ENCODE measurements around the gene TEX52.

Gene TEX52

GRCh38 chr12:2857021-2857431 is at the start of gene TEX52:
Gene TEX52, minus strand, starts transcription at chr12:2857039. Its CDS starts 13 bp downstream, at chr12:2857026.
- peak in 1 of 2 donors; percentile 7 for ATAC-seq (replicated peaks)
- Mint-ChIP-seq H3K27ac (no peak within 1 kb of the TSS), H3K27me3 (no peaks in the 10 kb centered on the region), H3K4me1 (peaks cover 0 to 2% of the 10 kb centered on the region in 2 donors), H3K36me3 (peaks cover 19 to 34% of the 10 kb centered on the region in 2 donors), H3K9me3 (no peaks in the 10 kb centered on the region), H3K4me3 (no peak within 1 kb of the TSS)
- no peak for DNase-seq

DNA sequence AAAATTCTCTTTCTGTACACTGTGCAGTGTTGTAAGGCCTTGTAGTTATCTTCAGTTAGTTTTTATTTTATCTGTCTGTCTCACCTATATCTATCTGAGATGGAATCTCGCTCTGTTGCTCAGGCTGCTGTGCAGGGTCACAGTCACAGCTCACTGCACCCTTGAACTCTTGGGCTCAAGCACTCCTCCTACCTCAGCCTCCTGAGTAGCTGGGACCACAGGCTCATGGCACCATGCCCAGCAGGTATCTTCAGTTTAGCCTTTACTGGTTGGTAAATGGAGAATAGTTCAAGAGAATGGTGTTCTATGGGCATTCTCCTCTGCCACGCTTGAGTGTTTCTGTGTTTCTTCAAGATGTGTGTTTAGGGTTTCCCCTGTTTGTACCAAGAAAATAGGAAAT is 47.4 kb upstream of the TEX52 start:
- Mint-ChIP-seq H3K36me3 (no peaks in the 10 kb centered on the region), H3K9me3 (no peaks in the 10 kb centered on the region), H3K4me3 (no peak overlapping the region), H3K27me3 (no peaks in the 10 kb centered on the region), H3K27ac (no peak overlapping the region), H3K4me1 (peaks cover 3 to 6% of the 10 kb centered on the region in 2 donors)
- no peak for DNase-seq
- ATAC-seq (replicated peaks), result no peak

GRCh38 chr12:2902272-2902880 is 45.5 kb upstream of the TEX52 start:
- no peaks in the 10 kb centered on the region for H3K27me3 Mint-ChIP-seq

DNA sequence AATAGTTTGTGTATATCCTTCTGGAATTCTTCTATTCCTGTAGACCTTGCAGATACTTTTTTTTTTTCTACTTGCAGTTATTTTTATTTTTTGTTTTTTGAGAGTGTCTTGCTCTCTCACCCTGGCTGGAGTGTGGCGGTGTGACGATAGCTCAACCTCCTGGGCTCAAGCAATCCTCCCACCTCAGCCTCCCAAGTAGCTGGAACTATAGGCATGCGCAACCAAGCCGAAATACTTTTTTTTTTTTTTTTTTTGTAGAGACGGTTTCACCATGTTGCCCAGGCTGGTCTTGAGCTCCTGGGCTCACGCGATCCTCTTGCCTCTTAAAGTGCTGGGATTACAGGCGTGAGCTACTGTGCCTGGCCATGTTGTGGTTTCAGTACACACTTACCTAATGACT is 43.8 kb upstream of the TEX52 start:
- ATAC-seq (replicated peaks) (no peak), DNase-seq (no peak)
- Mint-ChIP-seq H3K27ac (no peak overlapping the region), H3K27me3 (no peaks in the 10 kb centered on the region), H3K36me3 (no peaks in the 10 kb centered on the region), H3K4me1 (peaks cover 3 to 6% of the 10 kb centered on the region in 2 donors), H3K9me3 (no peaks in the 10 kb centered on the region), H3K4me3 (no peak overlapping the region)

More at GRCh38 chr12:2902272-2902880, 45.5 kb upstream of the TEX52 start:
- ATAC-seq (replicated peaks) (no peak), DNase-seq (no peak)
- H3K9me3 Mint-ChIP-seq, result no peaks in the 10 kb centered on the region
- H3K4me3 Mint-ChIP-seq, result no peak overlapping the region
- H3K4me1 Mint-ChIP-seq, result peaks cover 3 to 6% of the 10 kb centered on the region in 2 donors
- no peak overlapping the region for H3K27ac Mint-ChIP-seq
- no peaks in the 10 kb centered on the region for H3K36me3 Mint-ChIP-seq

DNA sequence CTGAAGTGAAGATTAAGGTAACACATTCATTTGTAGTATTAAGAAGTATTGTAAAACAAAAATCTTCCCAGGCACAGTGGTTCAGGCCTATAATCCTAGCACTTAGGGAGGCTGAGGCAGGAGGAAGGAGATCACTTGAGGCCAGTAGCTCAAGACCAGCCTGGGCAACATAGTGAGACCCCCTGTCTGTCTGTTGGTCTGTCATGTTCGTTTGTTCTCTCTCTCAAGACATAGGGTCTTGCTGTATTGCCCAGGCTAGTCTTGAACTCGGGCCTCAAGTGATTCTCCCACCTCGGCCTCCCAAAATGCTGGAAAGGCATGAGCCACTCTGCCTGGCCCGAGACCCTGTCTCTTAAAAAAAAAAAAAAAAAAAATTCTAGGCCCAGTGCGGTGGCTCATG is 40.6 kb upstream of the TEX52 start:
- no peak overlapping the region for H3K27ac Mint-ChIP-seq
- H3K36me3 Mint-ChIP-seq, result no peaks in the 10 kb centered on the region
- no peak for DNase-seq
- ATAC-seq (replicated peaks), result no peak
- no peaks in the 10 kb centered on the region for H3K9me3 Mint-ChIP-seq
- peaks cover 3 to 4% of the 10 kb centered on the region in 2 donors for H3K4me1 Mint-ChIP-seq
- no peaks in the 10 kb centered on the region for H3K27me3 Mint-ChIP-seq
- no peak overlapping the region for H3K4me3 Mint-ChIP-seq

- no peak for DNase-seq
- Mint-ChIP-seq H3K4me1 (peaks cover 3 to 14% of the 10 kb centered on the region in 2 donors), H3K27ac (no peak overlapping the region), H3K27me3 (no peaks in the 10 kb centered on the region), H3K4me3 (no peak overlapping the region), H3K36me3 (peaks cover 0 to 3% of the 10 kb centered on the region in 2 donors), H3K9me3 (no peaks in the 10 kb centered on the region)
- ATAC-seq (replicated peaks), result no peak
Observed at GRCh38 chr12:2895511-2895910, 38.7 kb upstream of the TEX52 start.

DNA sequence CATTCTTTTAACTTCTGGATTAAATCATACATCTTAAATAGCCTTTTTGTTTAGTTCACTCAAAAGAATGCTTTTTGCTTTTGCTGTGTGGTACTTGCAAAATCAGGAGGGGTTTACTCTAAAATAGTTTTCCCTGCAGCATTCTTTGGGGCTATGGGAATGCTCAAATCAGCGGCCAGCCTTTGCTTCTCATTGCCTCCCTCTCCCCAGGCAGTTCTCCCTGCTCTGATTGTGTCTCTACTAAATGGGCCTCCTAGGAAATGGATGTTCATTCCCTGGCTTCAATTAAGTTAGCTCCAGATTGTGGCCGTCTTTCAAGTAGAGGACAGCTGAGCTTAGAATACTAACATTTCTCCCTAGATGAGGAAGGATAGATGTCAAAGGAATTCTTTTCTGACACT is 38.2 kb upstream of the TEX52 start:
- no peak overlapping the region for H3K4me3 Mint-ChIP-seq
- no peak overlapping the region for H3K27ac Mint-ChIP-seq
- DNase-seq (no peak), ATAC-seq (replicated peaks) (no peak)
- H3K4me1 Mint-ChIP-seq, result peaks cover 5 to 19% of the 10 kb centered on the region in 2 donors
- H3K36me3 Mint-ChIP-seq, result peaks cover 0 to 3% of the 10 kb centered on the region in 2 donors
- no peaks in the 10 kb centered on the region for H3K27me3 Mint-ChIP-seq
- H3K9me3 Mint-ChIP-seq, result no peaks in the 10 kb centered on the region

- no peak for DNase-seq
- no peak for ATAC-seq (replicated peaks)
- Mint-ChIP-seq H3K27me3 (no peaks in the 10 kb centered on the region), H3K36me3 (peaks cover 0 to 4% of the 10 kb centered on the region in 2 donors), H3K9me3 (no peaks in the 10 kb centered on the region), H3K27ac (peak overlapping the region; percentile 51), H3K4me3 (peak overlapping the region; percentile 28 to 52), H3K4me1 (peaks cover 12 to 31% of the 10 kb centered on the region in 2 donors)
Observed at GRCh38 chr12:2893007-2893406, 36.2 kb upstream of the TEX52 start.

GRCh38 chr12:2892246-2892645 is 35.4 kb upstream of the TEX52 start:
- Mint-ChIP-seq H3K4me1 (peaks cover 12 to 31% of the 10 kb centered on the region in 2 donors), H3K9me3 (no peaks in the 10 kb centered on the region), H3K4me3 (no peak overlapping the region), H3K27me3 (no peaks in the 10 kb centered on the region), H3K36me3 (peaks cover 0 to 7% of the 10 kb centered on the region in 2 donors), H3K27ac (no peak overlapping the region)
- ATAC-seq (replicated peaks) (no peak), DNase-seq (no peak)

DNA sequence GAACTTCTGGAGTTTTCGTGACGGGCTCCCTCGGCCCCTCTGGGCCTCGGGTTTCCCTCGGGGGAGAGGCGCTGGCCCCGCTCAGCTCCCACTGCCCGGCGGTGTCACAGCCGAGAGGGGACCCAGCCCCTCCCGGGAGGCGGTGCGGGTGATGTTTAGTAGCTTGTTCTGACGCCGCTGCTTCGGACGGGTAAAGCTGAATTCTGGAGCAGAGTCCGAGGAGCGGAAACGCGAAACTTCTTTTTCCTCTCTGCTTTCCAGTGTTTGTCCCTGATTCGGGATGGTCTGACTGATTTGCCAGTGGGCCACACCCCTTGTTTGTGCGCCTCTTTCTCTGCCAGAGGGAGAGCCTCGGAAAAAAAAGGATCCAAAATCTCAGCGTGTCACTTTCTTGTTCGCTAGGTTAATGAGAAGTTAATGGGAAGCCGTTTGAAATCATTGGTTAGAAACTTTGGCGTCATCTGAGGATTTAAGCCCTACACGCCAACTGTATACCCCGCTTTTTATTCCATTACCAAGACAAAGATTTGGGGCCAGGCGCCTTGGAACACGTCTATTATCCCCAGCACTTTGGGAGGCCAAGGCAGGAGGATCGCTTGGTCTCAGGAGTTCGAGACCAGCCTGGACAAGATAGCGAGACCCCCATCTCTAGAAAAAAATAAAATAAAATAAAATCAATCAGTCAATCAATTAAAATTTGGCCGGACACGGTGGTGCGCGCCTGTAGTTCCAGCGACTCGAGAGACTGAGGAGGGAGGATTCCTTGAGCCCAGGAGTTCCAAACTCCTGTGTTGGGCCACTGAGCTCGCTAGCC is 34.6 kb upstream of the TEX52 start:
- Mint-ChIP-seq H3K27me3 (no peaks in the 10 kb centered on the region), H3K27ac (peak overlapping the region; percentile 90), H3K36me3 (peaks cover 0 to 7% of the 10 kb centered on the region in 2 donors), H3K4me1 (peaks cover 12 to 31% of the 10 kb centered on the region in 2 donors), H3K9me3 (no peaks in the 10 kb centered on the region), H3K4me3 (peak overlapping the region; percentile 94 to 99)
- ATAC-seq (replicated peaks) (peak; percentile 23 to 24), DNase-seq (no peak)

DNA sequence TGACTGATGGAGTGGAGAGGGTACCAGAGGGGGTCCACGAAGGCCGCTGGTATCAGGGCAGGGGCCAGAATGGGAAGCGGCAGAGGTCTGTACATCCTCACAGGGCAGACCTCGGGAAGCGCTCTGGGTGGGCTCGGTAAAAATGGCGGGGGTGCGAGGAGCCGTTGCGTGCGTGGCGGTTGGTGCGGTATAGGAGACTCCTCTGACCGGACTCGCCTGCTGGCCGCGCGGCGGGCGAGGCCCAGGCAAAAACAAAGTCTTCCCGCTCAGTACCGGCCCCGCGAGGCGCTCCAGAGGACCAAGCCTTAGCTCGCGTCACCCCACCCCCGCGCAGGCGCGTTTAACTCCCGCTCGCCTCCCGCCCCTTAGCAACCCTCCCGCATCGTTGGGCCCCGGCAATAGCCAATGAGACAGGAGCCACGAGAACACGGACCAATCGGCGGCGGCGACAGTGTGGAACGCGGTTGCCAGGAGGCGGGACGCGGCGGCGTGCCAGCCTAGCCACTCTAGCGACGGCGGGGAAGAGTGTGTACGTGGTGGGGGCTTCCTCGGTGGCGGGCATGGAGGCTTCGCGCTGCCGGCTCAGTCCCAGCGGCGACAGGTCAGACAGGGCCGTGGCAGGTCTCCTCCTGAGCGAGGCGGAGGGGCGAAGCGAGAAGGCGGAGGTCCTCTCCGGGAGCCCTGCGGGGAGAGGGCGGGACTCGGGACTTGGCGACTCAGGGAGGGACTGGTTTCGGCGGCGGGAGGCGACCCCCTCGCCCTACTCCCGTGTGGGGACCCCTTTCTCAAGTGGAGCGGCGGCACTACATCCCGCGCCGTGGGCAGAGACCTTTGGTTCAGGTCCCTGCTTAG is 33.8 kb upstream of the TEX52 start, which contains the start of gene TULP3:
TSS of gene TULP3 (plus strand) at position 504 of the 852 bp plus-strand sequence. CDS start at position 561, 57 bp downstream.
- no peaks in the 10 kb centered on the region for H3K27me3 Mint-ChIP-seq

DNA sequence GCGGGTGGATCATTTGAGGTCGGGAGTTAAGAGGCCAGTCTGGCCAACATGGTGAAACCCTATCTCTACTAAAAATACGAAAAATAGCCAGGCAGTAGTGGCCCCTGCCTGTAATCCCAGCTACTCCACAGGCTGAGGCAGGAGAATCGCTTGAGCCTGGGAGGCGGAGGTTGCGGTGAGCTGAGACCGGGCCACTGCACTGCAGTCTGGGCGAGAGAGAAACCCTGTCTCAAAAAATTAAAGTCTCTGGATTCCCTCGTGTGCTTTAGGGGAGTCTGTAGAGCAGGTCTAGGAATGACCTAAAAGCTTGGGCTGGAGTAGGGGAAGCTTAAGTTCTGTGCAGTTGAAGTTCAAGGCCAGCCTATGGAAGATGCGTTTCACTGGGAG is 33.2 kb upstream of the TEX52 start:
- H3K4me3 Mint-ChIP-seq, result peak overlapping the region; percentile 94 to 99

More for the DNA sequence above, 33.8 kb upstream of the TEX52 start, which contains the start of gene TULP3:
- Mint-ChIP-seq H3K4me3 (peak within 1 kb of the TSS; percentile 94 to 99), H3K4me1 (peaks cover 16 to 36% of the 10 kb centered on the region in 2 donors), H3K9me3 (no peaks in the 10 kb centered on the region), H3K27ac (peak within 1 kb of the TSS; percentile 90), H3K36me3 (peaks cover 5 to 13% of the 10 kb centered on the region in 2 donors)
- ATAC-seq (replicated peaks) (peak; percentile 98 to 99), DNase-seq (peak; percentile 96)

GRCh38 chr12:2886768-2887450 is 30.1 kb upstream of the TEX52 start:
- peaks cover 22 to 53% of the 10 kb centered on the region in 2 donors for H3K4me1 Mint-ChIP-seq
- H3K9me3 Mint-ChIP-seq, result peaks cover 0 to 2% of the 10 kb centered on the region in 2 donors
- no peak for DNase-seq
- H3K27ac Mint-ChIP-seq, result no peak overlapping the region
- ATAC-seq (replicated peaks), result no peak
- H3K36me3 Mint-ChIP-seq, result peaks cover 16 to 17% of the 10 kb centered on the region in 2 donors
- H3K27me3 Mint-ChIP-seq, result no peaks in the 10 kb centered on the region
- no peak overlapping the region for H3K4me3 Mint-ChIP-seq

More for the DNA sequence above, 33.2 kb upstream of the TEX52 start:
- Mint-ChIP-seq H3K4me1 (peaks cover 20 to 42% of the 10 kb centered on the region in 2 donors), H3K36me3 (peaks cover 11 to 16% of the 10 kb centered on the region in 2 donors), H3K9me3 (peaks cover 0 to 2% of the 10 kb centered on the region in 2 donors), H3K27ac (peak overlapping the region; percentile 90), H3K27me3 (no peaks in the 10 kb centered on the region)
- ATAC-seq (replicated peaks) (no peak), DNase-seq (no peak)

Data from stimulated activated naive B cell treated with anti-CD40 and anti-IgM and Interleukin-4, amounts not matched to agents 10 μg/mL and 1 μg/mL and 100 μg/mL, for 72 hours (primary cell).